SK-N-MC (cell line): ENCODE measurements around the gene DNAJC30.
"Not testable (repeated sequence)": the region's sequence is repeated elsewhere in the genome, so short reads cannot be mapped to it uniquely, and the experiment has no call there.

Experiments
- DNase-seq: peaks from one replicate; pipeline ENCODE4 v3.0.0-alpha.2; 2011; ENCODE audit warnings: low read depth, low spot score
- H3K27ac ChIP-seq: fragments of 200-600 bp; sonication (generic); 2 replicates; pipeline ENCODE4 v1.5.1; 2016; ENCODE audit warnings: mixed run types
- H3K36me3 ChIP-seq: fragments of 200-600 bp; sonication (generic); 2 replicates; pipeline ENCODE4 v1.6.1; 2017; ENCODE audit warnings: antibody characterized with exemption, low read length, mixed read lengths; ENCODE audit not compliant: insufficient read depth
- H3K4me3 ChIP-seq: fragments of 200-600 bp; sonication (generic); 2 replicates; pipeline ENCODE4 v1.5.1; 2016
- H3K9ac ChIP-seq: fragments of 200-600 bp; sonication (generic); 2 replicates; pipeline ENCODE4 v1.8.0; 2017; ENCODE audit warnings: mixed run types, mixed read lengths; ENCODE audit not compliant: insufficient read length
- H3K9me3 ChIP-seq: fragments of 200-600 bp; sonication (generic); 2 replicates; pipeline ENCODE4 v1.6.1; 2017; ENCODE audit warnings: low read depth, mild to moderate bottlenecking, antibody characterized with exemption, low read length, moderate library complexity, mixed read lengths
- EZH2 ChIP-seq: fragments of 200-600 bp; sonication (generic); IDR thresholded peaks from one replicate; pipeline ENCODE4 v1.6.1; 2017; ENCODE audit warnings: antibody characterized with exemption
- FOXP2 ChIP-seq: optimal IDR thresholded peaks from 2 replicates; pipeline ENCODE3; 2011; ENCODE audit warnings: mild to moderate bottlenecking, moderate library complexity; ENCODE audit not compliant: insufficient read depth; ENCODE audit errors: extremely low read length, control extremely low read depth
- POLR2AphosphoS5 ChIP-seq: IDR thresholded peaks from 2 replicates; pipeline ENCODE4 v1.6.1; 2012; ENCODE audit warnings: mild to moderate bottlenecking, low read depth, low read length, borderline replicate concordance

The DNAJC30 gene

DNA sequence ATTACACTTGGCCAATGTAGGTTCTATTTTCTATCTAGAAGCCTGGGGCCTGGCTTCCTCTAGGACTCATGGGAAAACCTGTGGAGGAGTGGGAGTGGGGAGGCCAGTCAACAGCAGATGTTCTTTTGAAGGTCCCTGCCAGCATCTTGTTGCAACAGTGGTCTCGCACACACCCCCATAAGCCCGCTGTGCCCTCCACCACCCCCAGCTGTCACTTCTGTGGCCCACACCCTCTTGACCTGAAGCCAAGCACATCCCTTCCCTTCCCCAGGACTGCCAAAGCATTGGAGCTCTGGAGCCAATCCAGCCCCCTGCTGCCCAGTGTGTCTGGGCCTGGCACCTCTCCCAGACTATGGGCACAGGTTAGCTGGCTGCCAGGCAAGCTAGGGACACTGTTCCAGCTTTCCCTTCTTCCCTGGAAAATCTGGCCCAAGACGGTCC is 38.1 kb upstream of the DNAJC30 start:
- H3K9ac ChIP-seq: no peak overlapping the region
- no peak overlapping the region for H3K27ac ChIP-seq
- DNase-seq: no peak
- TF ChIP-seq EZH2 (no peak), POLR2AphosphoS5 (no peak), FOXP2 (no peak)
- H3K4me3 ChIP-seq: no peak overlapping the region
- no peaks in the 10 kb centered on the region for H3K9me3 ChIP-seq
- no peaks in the 10 kb centered on the region for H3K36me3 ChIP-seq

DNA sequence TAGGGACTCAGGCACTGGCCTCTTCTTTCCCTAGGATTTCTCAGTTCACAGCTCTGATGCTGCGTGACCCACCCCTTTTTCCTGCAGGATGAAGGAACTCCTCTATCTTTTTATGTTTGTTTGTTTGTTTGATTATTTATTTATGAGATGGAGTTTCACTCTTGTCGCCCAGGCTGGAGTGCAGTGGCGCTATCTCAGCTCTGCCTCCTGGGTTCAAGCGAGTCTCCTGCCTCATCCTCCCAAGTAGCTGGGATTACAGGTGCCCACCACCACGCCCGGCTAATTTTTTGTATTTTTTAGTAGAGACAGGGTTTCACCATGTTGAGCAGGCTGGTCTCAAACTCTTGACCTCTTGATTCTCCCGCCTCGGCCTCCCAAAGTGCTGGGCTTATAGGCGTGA is 37.2 kb upstream of the DNAJC30 start:
- H3K9ac ChIP-seq, H3K4me3 ChIP-seq, DNase-seq, H3K9me3 ChIP-seq, H3K36me3 ChIP-seq, H3K27ac ChIP-seq: not testable (repeated sequence)

- Histone ChIP-seq H3K36me3 (no peaks in the 10 kb centered on the region), H3K27ac (no peak overlapping the region), H3K9ac (no peak overlapping the region), H3K9me3 (no peaks in the 10 kb centered on the region), H3K4me3 (peak overlapping the region; percentile 62)
- TF ChIP-seq EZH2 (no peak), POLR2AphosphoS5 (no peak), FOXP2 (no peak)
- DNase-seq: no peak
These were observed 36.5 kb upstream of the DNAJC30 start for GRCh38 chr7:73719806-73720169.

GRCh38 chr7:73718905-73719805 is 35.9 kb upstream of the DNAJC30 start, which contains the start of gene STX1A:
Gene STX1A, minus strand, starts transcription at chr7:73719669. Its CDS starts 38 bp downstream, at chr7:73719631.
- no peaks in the 10 kb centered on the region for H3K9me3 ChIP-seq
- no peak within 1 kb of the TSS for H3K27ac ChIP-seq
- DNase-seq: no peak
- peak within 1 kb of the TSS; percentile 83 for H3K4me3 ChIP-seq
- peak within 1 kb of the TSS; percentile 78 for H3K9ac ChIP-seq
- TF ChIP-seq EZH2 (no peak), POLR2AphosphoS5 (no peak), FOXP2 (no peak)
- H3K36me3 ChIP-seq: no peaks in the 10 kb centered on the region

GRCh38 chr7:73718438-73718881 is 35.2 kb upstream of the DNAJC30 start:
- H3K9me3 ChIP-seq: no peaks in the 10 kb centered on the region
- H3K36me3 ChIP-seq: no peaks in the 10 kb centered on the region
- peak overlapping the region; percentile 78 for H3K9ac ChIP-seq
- H3K27ac ChIP-seq: no peak overlapping the region
- DNase-seq: no peak
- peak overlapping the region; percentile 83 for H3K4me3 ChIP-seq
- no peak for TF ChIP-seq EZH2
- no peak for TF ChIP-seq POLR2AphosphoS5
- TF ChIP-seq FOXP2: no peak

DNA sequence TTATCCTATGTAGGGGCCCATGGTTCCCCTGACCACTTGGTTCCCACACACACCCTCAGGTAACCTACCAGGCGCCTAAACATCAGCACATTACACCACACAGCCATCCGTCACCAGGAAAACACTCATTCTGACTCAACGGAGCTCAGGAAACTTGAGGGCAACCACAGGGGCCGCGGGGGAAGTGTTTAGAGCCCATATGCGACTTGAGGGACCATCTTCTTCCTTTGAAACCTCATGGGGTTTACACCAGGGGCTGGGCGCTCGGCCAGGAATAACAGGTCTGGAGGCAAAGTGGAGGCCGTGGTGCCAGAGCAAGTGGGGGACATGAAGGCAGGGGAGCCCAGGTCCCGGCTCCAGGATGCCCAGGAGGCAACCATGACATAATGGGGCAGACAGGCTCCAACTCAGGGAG is 34.7 kb upstream of the DNAJC30 start:
- Histone ChIP-seq H3K9ac (peak overlapping the region; percentile 78), H3K4me3 (peak overlapping the region; percentile 83), H3K9me3 (no peaks in the 10 kb centered on the region), H3K36me3 (no peaks in the 10 kb centered on the region), H3K27ac (no peak overlapping the region)
- TF ChIP-seq POLR2AphosphoS5 (no peak; the same call in 1 of the 2 replicates), EZH2 (no peak), FOXP2 (no peak)
- DNase-seq: no peak

DNA sequence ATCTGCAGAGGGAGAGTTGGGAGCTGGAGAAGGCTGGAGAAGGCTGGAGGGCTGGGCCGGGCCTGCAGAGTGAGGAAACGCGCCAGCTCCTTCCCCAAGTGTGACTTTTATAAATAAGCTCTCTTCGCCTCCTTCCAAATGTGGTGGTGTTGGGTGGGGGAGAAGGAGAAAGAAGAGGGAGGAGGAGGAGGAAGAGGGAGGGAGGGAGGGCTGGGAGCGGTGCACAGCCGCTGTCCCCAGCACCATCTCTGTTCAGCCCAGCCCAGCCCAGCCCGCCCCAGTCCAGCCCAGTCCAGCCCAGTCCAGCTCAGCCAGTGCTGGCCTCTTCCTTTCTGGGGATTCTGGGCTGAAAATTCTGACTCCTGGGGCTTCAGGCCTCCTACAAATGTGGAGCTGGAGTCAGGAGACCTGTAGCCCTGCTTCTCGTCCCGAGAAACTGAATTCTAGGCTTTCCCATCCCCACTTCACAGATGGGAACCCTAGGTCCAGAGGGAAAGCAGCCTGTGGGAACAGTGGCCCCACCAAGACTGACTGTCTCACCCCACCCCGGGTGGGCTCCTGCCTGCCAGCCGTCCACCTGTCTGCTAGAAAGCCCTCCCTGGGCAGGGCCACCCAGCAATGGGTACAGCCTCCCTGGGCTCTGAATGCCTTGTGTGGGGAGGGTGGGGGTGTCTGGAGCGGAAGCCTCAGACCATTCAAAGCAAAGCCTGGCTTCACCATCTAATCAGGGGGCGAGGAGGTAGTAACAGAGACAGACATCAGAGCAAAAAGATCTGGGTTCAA is 34.0 kb upstream of the DNAJC30 start:
- no peak overlapping the region for H3K27ac ChIP-seq
- no peaks in the 10 kb centered on the region for H3K9me3 ChIP-seq
- TF ChIP-seq FOXP2 (no peak), POLR2AphosphoS5 (no peak), EZH2 (no peak)
- no peaks in the 10 kb centered on the region for H3K36me3 ChIP-seq
- no peak for DNase-seq
- peak overlapping the region; percentile 83 for H3K4me3 ChIP-seq
- no peak overlapping the region for H3K9ac ChIP-seq

DNA sequence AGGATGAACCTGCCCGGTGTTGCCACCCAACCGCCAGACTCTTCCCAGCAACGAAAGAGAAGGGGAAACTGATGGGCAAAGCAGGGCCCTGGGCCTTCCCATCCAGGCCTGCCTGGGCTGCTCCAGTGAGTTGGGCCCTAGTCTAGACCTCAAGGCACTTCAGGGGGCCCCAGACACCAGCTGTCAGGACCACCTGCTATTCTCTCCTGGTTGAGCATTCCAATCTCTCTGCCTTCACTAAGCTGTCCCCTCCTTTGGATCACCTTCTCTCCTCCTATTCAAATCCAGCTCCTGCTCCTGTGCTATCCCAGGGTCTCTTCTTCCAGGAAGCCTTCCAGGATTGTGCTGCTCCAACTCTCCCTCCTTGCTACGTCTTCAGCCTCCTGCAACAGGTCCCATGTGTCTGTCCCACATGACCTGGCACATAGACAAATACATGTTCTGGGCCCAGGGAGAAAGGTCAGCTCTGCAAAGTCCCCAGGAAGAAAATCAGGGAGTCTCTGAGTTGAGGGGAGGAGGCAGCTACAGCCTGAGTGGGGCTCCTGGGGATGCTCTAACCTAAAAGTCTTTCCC is 33.2 kb upstream of the DNAJC30 start:
- TF ChIP-seq FOXP2 (no peak), POLR2AphosphoS5 (no peak), EZH2 (no peak)
- Histone ChIP-seq H3K9ac (no peak overlapping the region), H3K36me3 (no peaks in the 10 kb centered on the region), H3K27ac (peak overlapping the region; percentile 68; the same call in 1 of the 2 replicates), H3K9me3 (no peaks in the 10 kb centered on the region), H3K4me3 (no peak overlapping the region)
- no peak for DNase-seq
